HEK293 (cell line): ENCODE data around the gene HLA-DPA1.

Experiments used
- GLI4 ChIP-seq: fragments of 450-650 bp; formaldehyde crosslinking; IDR thresholded peaks from 2 replicates; pipeline ENCODE4 v1.5.1; 2016; ENCODE audit warnings: missing biosample characterization, missing genetic modification characterization
- IKZF3 ChIP-seq: fragments of 450-650 bp; IDR thresholded peaks from 2 replicates; pipeline ENCODE4 v1.5.0; 2018; ENCODE audit warnings: missing biosample characterization, mild to moderate bottlenecking, missing genetic modification characterization, moderate library complexity
- INSM2 ChIP-seq: fragments of 450-650 bp; formaldehyde crosslinking; IDR thresholded peaks from 2 replicates; pipeline ENCODE4 v1.5.1; 2016; ENCODE audit warnings: missing biosample characterization, missing genetic modification characterization
- ZNF121 ChIP-seq: fragments of 450-650 bp; formaldehyde crosslinking; IDR thresholded peaks from 2 replicates; pipeline ENCODE4 v1.5.1; 2016; ENCODE audit warnings: missing biosample characterization, missing genetic modification characterization
- ZNF585B ChIP-seq: fragments of 450-650 bp; formaldehyde crosslinking; IDR thresholded peaks from 2 replicates; pipeline ENCODE4 v1.5.1; 2016; ENCODE audit warnings: missing biosample characterization, missing genetic modification characterization
- ZNF621 ChIP-seq: fragments of 450-650 bp; formaldehyde crosslinking; IDR thresholded peaks from 2 replicates; pipeline ENCODE4 v1.5.1; 2017; ENCODE audit warnings: missing biosample characterization, missing genetic modification characterization
- ZNF629 ChIP-seq: fragments of 450-650 bp; formaldehyde crosslinking; IDR thresholded peaks from 2 replicates; pipeline ENCODE4 v1.5.1; 2017; ENCODE audit warnings: missing biosample characterization, missing genetic modification characterization
- ZNF792 ChIP-seq: fragments of 450-650 bp; formaldehyde crosslinking; IDR thresholded peaks from 2 replicates; pipeline ENCODE4 v1.5.1; 2016; ENCODE audit warnings: missing biosample characterization, missing genetic modification characterization
- TF ChIP-seq, protein P1 (sequence below): fragments of 450-650 bp; formaldehyde crosslinking; IDR thresholded peaks from 2 replicates; pipeline ENCODE4 v1.5.1; 2016; ENCODE audit warnings: missing biosample characterization, missing genetic modification characterization
- TF ChIP-seq, protein P2 (sequence below): fragments of 450-650 bp; formaldehyde crosslinking; IDR thresholded peaks from 2 replicates; pipeline ENCODE4 v1.5.1; 2016; ENCODE audit warnings: missing biosample characterization, missing genetic modification characterization

DNA sequence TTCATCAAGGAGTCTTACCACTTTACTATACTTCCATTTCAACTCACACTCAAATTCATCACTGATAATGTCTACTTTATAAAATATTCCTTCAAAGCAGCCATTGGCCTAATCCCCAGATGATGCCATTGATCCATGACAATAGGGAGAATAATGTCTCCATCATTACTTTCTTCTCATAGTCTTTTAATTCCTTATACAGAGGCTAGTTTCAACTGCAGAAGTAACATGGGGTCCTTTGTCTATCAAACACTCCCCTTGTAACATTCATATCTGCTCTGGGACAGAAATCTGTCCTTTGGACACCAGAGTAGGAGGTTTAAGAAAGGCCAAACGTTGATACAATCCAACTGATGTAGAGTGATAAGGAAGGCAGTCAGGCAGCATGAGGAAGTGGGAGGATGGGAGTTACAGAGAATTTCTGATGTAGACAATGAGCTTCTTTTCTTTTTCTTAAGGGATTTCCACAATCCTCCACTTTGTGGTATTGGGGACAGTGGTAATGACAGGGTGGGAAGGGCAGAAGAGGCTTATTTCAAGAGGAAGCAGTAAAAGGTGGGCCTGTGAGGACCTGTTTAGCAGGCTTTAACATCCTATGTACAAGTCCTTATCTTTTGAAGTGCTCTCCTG is 45.1 kb downstream of the HLA-DPA1 start:
- TF ChIP-seq GLI4 (tag by site-specific recombination): no peak
- TF ChIP-seq IKZF3: no peak
- TF ChIP-seq INSM2: no peak
- TF ChIP-seq, protein P1, sequence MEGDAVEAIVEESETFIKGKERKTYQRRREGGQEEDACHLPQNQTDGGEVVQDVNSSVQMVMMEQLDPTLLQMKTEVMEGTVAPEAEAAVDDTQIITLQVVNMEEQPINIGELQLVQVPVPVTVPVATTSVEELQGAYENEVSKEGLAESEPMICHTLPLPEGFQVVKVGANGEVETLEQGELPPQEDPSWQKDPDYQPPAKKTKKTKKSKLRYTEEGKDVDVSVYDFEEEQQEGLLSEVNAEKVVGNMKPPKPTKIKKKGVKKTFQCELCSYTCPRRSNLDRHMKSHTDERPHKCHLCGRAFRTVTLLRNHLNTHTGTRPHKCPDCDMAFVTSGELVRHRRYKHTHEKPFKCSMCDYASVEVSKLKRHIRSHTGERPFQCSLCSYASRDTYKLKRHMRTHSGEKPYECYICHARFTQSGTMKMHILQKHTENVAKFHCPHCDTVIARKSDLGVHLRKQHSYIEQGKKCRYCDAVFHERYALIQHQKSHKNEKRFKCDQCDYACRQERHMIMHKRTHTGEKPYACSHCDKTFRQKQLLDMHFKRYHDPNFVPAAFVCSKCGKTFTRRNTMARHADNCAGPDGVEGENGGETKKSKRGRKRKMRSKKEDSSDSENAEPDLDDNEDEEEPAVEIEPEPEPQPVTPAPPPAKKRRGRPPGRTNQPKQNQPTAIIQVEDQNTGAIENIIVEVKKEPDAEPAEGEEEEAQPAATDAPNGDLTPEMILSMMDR: no peak
- TF ChIP-seq, protein P2, sequence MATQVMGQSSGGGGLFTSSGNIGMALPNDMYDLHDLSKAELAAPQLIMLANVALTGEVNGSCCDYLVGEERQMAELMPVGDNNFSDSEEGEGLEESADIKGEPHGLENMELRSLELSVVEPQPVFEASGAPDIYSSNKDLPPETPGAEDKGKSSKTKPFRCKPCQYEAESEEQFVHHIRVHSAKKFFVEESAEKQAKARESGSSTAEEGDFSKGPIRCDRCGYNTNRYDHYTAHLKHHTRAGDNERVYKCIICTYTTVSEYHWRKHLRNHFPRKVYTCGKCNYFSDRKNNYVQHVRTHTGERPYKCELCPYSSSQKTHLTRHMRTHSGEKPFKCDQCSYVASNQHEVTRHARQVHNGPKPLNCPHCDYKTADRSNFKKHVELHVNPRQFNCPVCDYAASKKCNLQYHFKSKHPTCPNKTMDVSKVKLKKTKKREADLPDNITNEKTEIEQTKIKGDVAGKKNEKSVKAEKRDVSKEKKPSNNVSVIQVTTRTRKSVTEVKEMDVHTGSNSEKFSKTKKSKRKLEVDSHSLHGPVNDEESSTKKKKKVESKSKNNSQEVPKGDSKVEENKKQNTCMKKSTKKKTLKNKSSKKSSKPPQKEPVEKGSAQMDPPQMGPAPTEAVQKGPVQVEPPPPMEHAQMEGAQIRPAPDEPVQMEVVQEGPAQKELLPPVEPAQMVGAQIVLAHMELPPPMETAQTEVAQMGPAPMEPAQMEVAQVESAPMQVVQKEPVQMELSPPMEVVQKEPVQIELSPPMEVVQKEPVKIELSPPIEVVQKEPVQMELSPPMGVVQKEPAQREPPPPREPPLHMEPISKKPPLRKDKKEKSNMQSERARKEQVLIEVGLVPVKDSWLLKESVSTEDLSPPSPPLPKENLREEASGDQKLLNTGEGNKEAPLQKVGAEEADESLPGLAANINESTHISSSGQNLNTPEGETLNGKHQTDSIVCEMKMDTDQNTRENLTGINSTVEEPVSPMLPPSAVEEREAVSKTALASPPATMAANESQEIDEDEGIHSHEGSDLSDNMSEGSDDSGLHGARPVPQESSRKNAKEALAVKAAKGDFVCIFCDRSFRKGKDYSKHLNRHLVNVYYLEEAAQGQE: no peak
- no peak for TF ChIP-seq ZNF121 (tag by site-specific recombination)
- TF ChIP-seq ZNF629 (tag by site-specific recombination): no peak
- TF ChIP-seq ZNF792 (tag by site-specific recombination): no peak
- no peak for TF ChIP-seq ZNF585B
- TF ChIP-seq ZNF621: no peak
